Liver (tissue), 9 donors: ENCODE results near the gene HMGB4. TPM values are rescaled to one million over a fixed set of nuclear protein-coding genes. Genes with fewer than 3 reads are reported as not detected.

Experiments
- DNase-seq: peaks from one replicate; pipeline ENCODE4 v3.0.0-alpha.2; 2017; ENCODE audit warnings: low spot score
- H3K27ac ChIP-seq, 2 donors: one replicate each; pipeline ENCODE4 v1.7.0; 2013; ENCODE audit warnings: inconsistent platforms in 2 of 2, low read length in 2 of 2, control low read depth in 1 of 2, low read depth in 1 of 2, mild to moderate bottlenecking in 1 of 2
- H3K27me3 ChIP-seq, 4 donors: one replicate each; pipeline versions ENCODE4 v1.6.1 to v1.7.0; 2013; ENCODE audit warnings: low read length in 3 of 4, inconsistent platforms in 1 of 4, mild to moderate bottlenecking in 1 of 4, moderate library complexity in 1 of 4; ENCODE audit not compliant: control insufficient read depth in 4 of 4, insufficient read depth in 4 of 4
- H3K36me3 ChIP-seq, 4 donors: one replicate each; pipeline versions ENCODE4 v1.6.1 to v1.7.0; 2013; ENCODE audit warnings: low read length in 3 of 4, mild to moderate bottlenecking in 3 of 4, low read depth in 1 of 4, moderate library complexity in 1 of 4; ENCODE audit not compliant: control insufficient read depth in 4 of 4, insufficient read depth in 3 of 4
- H3K4me1 ChIP-seq, 4 donors: one replicate each; pipeline versions ENCODE4 v1.6.1 to v1.7.0; 2013; ENCODE audit warnings: low read length in 3 of 4, mild to moderate bottlenecking in 3 of 4, moderate library complexity in 1 of 4; ENCODE audit not compliant: control insufficient read depth in 4 of 4, insufficient read depth in 4 of 4
- H3K4me3 ChIP-seq, 3 donors: one replicate each; pipeline versions ENCODE4 v1.6.1 to v1.7.0; 2013; ENCODE audit warnings: low read length in 3 of 3, control low read depth in 1 of 3, low read depth in 1 of 3, mild to moderate bottlenecking in 1 of 3
- H3K9ac ChIP-seq, 2 donors: one replicate each; pipeline ENCODE4 v1.7.0; 2013; ENCODE audit warnings: low read length in 2 of 2, mild to moderate bottlenecking in 2 of 2, moderate library complexity in 2 of 2, control low read depth in 1 of 2, low read depth in 1 of 2
- H3K9me3 ChIP-seq, 4 donors: one replicate each; pipeline versions ENCODE4 v1.6.1 to v1.7.0; 2013; ENCODE audit warnings: low read length in 3 of 4; ENCODE audit not compliant: control insufficient read depth in 4 of 4
- ATF3 ChIP-seq: IDR thresholded peaks from 2 replicates; pipeline ENCODE4 v1.6.1; 2016; ENCODE audit warnings: antibody characterized with exemption
- CTCF ChIP-seq: fragments of 150-350 bp; IDR thresholded peaks from 2 replicates; pipeline ENCODE4 v1.5.1; 2017; ENCODE audit warnings: improper control_type of control experiment, low read depth, low read length; ENCODE audit not compliant: missing input control
- EGR1 ChIP-seq, 2 donors: IDR thresholded peaks; 2 replicates each; pipeline ENCODE4 v1.6.1; 2016 to 2018; ENCODE audit warnings: antibody characterized with exemption in 2 of 2, low read depth in 2 of 2
- FOXA1 ChIP-seq: IDR thresholded peaks from 2 replicates; pipeline ENCODE4 v1.6.1; 2016; ENCODE audit warnings: antibody characterized with exemption
- FOXA2 ChIP-seq: IDR thresholded peaks from 2 replicates; pipeline ENCODE4 v1.6.1; 2016; ENCODE audit warnings: antibody characterized with exemption
- GABPA ChIP-seq, 2 donors: IDR thresholded peaks in 1 of 2; conservative IDR thresholded peaks in 1 of 2; 2 replicates each; pipeline ENCODE4 v1.6.1; 2016; ENCODE audit warnings: antibody characterized with exemption in 2 of 2, mild to moderate bottlenecking in 1 of 2, moderate library complexity in 1 of 2
- HNF4A ChIP-seq, 2 donors: conservative IDR thresholded peaks; 2 replicates each; pipeline ENCODE4 v1.6.1; 2016; ENCODE audit warnings: antibody characterized with exemption in 2 of 2, mild to moderate bottlenecking in 2 of 2
- HNF4G ChIP-seq: IDR thresholded peaks from 2 replicates; pipeline ENCODE4 v1.6.1; 2016; ENCODE audit warnings: antibody characterized with exemption
- JUND ChIP-seq, 2 donors: IDR thresholded peaks; 2 replicates each; pipeline ENCODE4 v1.6.1; 2016; ENCODE audit warnings: antibody characterized with exemption in 2 of 2
- MAX ChIP-seq: IDR thresholded peaks from 2 replicates; pipeline ENCODE4 v1.6.1; 2016; ENCODE audit warnings: antibody characterized with exemption
- NR2F2 ChIP-seq: IDR thresholded peaks from 2 replicates; pipeline ENCODE4 v1.6.1; 2016; ENCODE audit warnings: antibody characterized with exemption
- RAD21 ChIP-seq, 2 donors: IDR thresholded peaks; 2 replicates each; pipeline ENCODE4 v1.6.1; 2016; ENCODE audit warnings: antibody characterized with exemption in 2 of 2, mild to moderate bottlenecking in 2 of 2
- REST ChIP-seq: IDR thresholded peaks from 2 replicates; pipeline ENCODE4 v1.6.1; 2016; ENCODE audit warnings: antibody characterized with exemption, mild to moderate bottlenecking
- RXRA ChIP-seq, 2 donors: IDR thresholded peaks; 2 replicates each; pipeline ENCODE4 v1.6.1; 2017 to 2018; ENCODE audit warnings: antibody characterized with exemption in 2 of 2, mild to moderate bottlenecking in 1 of 2
- SP1 ChIP-seq: IDR thresholded peaks from 2 replicates; pipeline ENCODE4 v1.6.1; 2018; ENCODE audit warnings: antibody characterized with exemption, mild to moderate bottlenecking
- TAF1 ChIP-seq: conservative IDR thresholded peaks from 2 replicates; pipeline ENCODE4 v1.6.1; 2016; ENCODE audit warnings: antibody characterized with exemption, mild to moderate bottlenecking
- ZBTB33 ChIP-seq: IDR thresholded peaks from 2 replicates; pipeline ENCODE4 v1.6.1; 2016; ENCODE audit warnings: antibody characterized with exemption
- WGBS: extraction: QIAGEN DNeasy Blood & Tissue Kit; methylation state at CpG from one replicate; pipeline ENCODE4 v1.1.7; 2013; 5-methylcytosine and 5-hydroxymethylcytosine counted together
- polyA plus RNA-seq, 2 donors: library from polyadenylated mRNA; stranded (reverse) in 1 of 2; unstranded in 1 of 2; fragments of 200-250 nt in 1 of 2; fragments of >200 nt in 1 of 2; fragmentation: Nextera tagmentation in 1 of 2; extraction: Ambion mirVana in 1 of 2; gene quantifications; one replicate each; pipeline versions ENCODE4 v1.2.1 to v1.2.3, GENCODE V29; 2013 to 2015
- total RNA-seq, 2 donors: library from RNA; depleted of rRNA; stranded (reverse); fragments of >200 nt; gene quantifications; one replicate each; pipeline ENCODE4 v1.2.3, GENCODE V29; 2014
- donor health status: healthy.
- donor health status: healthy.
- donor health status: healthy.
- donor health status: healthy.
- donor health status: healthy.

HMGB4 gene
- total and polyA plus RNA-seq, 4 donors, result not detected

GRCh38 chr1:33899746-33900145 lies 35.9 kb downstream of the HMGB4 start (continued):
- no peak for TF ChIP-seq FOXA2
- no peak for TF ChIP-seq HNF4G
- no peak for TF ChIP-seq GABPA (IDR thresholded peaks at IDR 0.05 in 1 of 2, conservative IDR thresholded peaks at IDR 0.05 in 1 of 2)
- TF ChIP-seq RAD21 (IDR thresholded peaks at IDR 0.05), result no peak
- TF ChIP-seq FOXA1, result no peak
- TF ChIP-seq CTCF, result no peak
- no peak for TF ChIP-seq JUND (IDR thresholded peaks at IDR 0.05)
- TF ChIP-seq TAF1, result no peak
- no peak for TF ChIP-seq NR2F2

GRCh38 chr1:33902486-33903209 lies 38.8 kb downstream of the HMGB4 start:
- WGBS, result 58% methylated on average over 6 of the region's 6 CpGs
- DNase-seq, result peak; percentile 16
- peaks cover 0 to 12% (median 9%) of the 10 kb centered on the region in 4 donors for H3K4me1 ChIP-seq
- peak overlapping the region in 1 of 2 donors; percentile 46 for H3K27ac ChIP-seq
- H3K27me3 ChIP-seq, result no peaks in the 10 kb centered on the region
- TF ChIP-seq ATF3 (no peak), SP1 (no peak), FOXA1 (no peak), HNF4G (no peak), RXRA (IDR thresholded peaks at IDR 0.05) (no peak), MAX (no peak), RAD21 (IDR thresholded peaks at IDR 0.05) (no peak), GABPA (IDR thresholded peaks at IDR 0.05 in 1 of 2, conservative IDR thresholded peaks at IDR 0.05 in 1 of 2) (no peak), NR2F2 (no peak), FOXA2 (no peak), TAF1 (no peak), ZBTB33 (no peak), CTCF (no peak), HNF4A (conservative IDR thresholded peaks at IDR 0.05) (no peak), REST (no peak), EGR1 (IDR thresholded peaks at IDR 0.05; ENCODE audit: low read depth in 2 of 2) (no peak)
- no peak overlapping the region for H3K9ac ChIP-seq
- H3K4me3 ChIP-seq, result no peak overlapping the region
- H3K36me3 ChIP-seq, result no peaks in the 10 kb centered on the region
- H3K9me3 ChIP-seq, result no peaks in the 10 kb centered on the region
